GM18951 (cell line): Measurements from ENCODE around the gene RFTN1.

Experiments
- POLR2A ChIP-seq: IDR thresholded peaks from 4 replicates; pipeline ENCODE4 v1.6.1; 2011; ENCODE audit warnings: mild to moderate bottlenecking; ENCODE audit not compliant: insufficient read length, insufficient read depth; ENCODE audit errors: extremely low read depth
- in situ Hi-C: fragments of 300-500 bp; cut with MboI; formaldehyde crosslinking; loops from one replicate; pipeline ENCODE4 v1.12.0; 2022; ENCODE audit warnings: low sequenced_read_pairs, mixed read lengths, inconsistent platforms; ENCODE audit not compliant: unreplicated experiment

The RFTN1 gene

GRCh38 chr3:16430717-16431630 lies 82.5 kb downstream of the RFTN1 start:
- TF ChIP-seq POLR2A = peak; percentile 34
- in situ Hi-C loops = no loop called here

DNA sequence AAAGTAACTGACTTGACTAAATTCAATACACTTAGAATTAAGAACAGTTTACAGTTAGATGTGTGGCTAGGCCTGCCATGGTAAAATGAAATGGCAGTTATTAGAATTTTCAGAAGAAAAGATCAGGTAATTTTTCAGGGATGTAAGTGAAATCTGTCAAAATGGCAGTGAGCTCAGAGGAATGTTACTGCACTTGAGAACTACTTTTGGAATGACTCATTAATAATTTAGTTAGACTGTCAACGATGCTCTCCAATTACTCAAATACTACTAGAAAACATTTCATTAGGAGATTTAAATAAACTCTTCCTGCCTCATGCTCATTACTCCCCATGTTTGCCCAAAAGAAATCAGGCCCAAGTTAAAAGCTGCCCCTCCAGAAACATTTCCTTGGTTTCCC lies 84.4 kb downstream of the RFTN1 start:
- no peak for TF ChIP-seq POLR2A
- in situ Hi-C loops = no loop called here

GRCh38 chr3:16428612-16429011 lies 84.9 kb downstream of the RFTN1 start:
- in situ Hi-C loops = no loop called here
- TF ChIP-seq POLR2A = no peak

GRCh38 chr3:16427103-16427965 lies 86.2 kb downstream of the RFTN1 start:
- no peak for TF ChIP-seq POLR2A
- in situ Hi-C loops = no loop called here

DNA sequence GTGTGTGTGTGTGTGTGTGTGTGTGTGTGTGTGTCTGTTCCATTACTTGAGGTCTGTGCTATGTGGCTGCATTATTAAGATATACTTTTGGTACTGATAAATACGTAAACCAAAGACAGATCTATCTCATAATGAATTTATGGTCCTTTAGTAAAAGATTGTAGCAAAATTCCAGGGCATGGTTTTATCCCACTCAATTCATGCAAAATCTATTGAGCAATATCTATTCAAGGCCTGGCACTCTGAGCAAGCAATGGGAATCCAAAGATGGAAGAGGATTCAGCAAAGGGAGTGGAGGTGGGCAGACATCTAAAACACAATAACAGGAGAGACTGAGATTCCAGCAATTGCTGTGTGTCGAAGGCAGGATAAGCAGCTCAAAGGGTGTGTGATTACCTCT lies 86.8 kb downstream of the RFTN1 start:
- in situ Hi-C loops = no loop called here
- TF ChIP-seq POLR2A = no peak

DNA sequence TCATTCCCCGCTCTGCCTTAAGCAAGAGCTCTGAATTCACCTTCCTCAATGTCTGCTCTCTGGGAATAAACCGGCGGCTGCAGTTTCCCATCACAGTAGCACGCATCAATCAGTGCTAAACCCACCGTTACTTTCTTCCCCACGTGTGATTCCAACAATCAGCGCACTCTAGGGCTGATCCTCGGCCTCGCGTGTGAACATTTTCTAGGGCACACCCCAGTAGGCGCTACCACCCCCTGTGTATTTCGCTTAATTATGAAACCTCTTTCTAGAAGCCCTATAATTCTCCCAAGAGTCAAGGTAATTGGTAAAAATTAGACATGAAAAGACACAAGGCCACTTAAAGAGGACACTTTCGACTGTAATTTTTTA lies 87.5 kb downstream of the RFTN1 start:
- in situ Hi-C loops = no loop called here
- no peak for TF ChIP-seq POLR2A

DNA sequence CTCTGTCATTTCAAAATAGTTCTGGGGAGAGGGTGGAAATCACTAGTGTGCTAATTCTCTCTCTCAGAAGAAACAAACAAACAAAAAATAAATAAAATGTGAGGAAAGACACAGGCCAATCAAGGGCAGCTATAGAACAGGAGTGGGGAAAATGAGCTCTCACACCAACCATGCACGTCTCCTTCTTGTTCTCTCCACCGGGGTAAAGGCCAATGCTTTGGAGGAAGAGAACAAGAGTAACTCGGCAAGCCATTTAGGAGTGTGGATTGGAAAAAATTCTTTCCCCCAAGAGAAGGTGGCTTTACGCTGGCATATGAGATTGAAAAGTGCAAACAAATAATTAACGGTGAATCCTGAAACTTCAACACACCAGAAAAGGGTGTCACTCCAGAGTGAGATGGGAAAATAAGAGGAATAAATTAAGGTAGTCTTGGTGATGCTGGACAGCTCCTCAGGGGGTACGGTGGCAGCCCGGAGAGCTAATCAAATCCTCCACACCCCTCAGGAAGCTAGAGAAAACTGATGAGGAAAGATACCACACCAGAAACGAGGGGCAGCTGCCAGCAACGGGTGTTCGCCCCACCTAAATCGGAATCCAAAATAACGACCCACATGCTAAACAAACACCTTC lies 88.0 kb downstream of the RFTN1 start:
- in situ Hi-C loops = no loop called here
- no peak for TF ChIP-seq POLR2A

DNA sequence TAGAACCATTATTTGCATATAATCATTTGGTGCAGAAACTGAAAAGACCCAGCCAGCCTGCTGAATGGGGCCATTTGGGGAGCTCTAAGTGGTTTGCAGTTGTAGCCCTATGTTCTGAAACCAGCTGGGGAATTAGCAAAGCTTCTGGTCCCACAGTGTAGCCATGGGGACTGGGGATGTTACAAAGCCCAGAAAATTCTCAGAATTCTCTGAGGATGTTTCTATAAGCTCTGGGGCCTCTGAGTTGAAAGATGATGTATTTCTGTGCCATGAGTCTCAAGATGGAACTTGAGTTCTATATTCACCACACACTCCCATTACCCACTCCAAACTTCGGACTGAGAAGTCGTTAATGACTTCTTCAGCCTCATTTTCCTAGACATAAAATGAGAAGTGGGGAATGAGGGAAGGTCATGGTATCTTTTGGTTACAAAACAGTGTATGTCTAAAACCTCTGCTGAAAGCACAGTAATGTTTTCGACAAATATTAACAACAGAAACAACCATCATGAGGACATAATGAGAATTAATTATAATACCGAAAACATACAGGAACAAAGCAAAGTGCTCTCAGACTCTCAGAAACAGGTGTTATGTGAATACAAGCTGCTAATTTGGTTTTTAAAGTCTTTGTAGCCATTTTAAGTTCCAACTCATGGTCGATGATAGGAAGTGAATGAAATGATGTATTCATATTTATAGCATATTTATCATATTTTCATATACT lies 89.4 kb downstream of the RFTN1 start:
- TF ChIP-seq POLR2A = no peak
- in situ Hi-C loops = no loop called here

- no peak for TF ChIP-seq POLR2A
- in situ Hi-C loops = no loop called here
These were observed 90.2 kb downstream of the RFTN1 start for GRCh38 chr3:16423298-16423697.

GRCh38 chr3:16419640-16420241 lies 93.8 kb downstream of the RFTN1 start:
- no peak for TF ChIP-seq POLR2A
- in situ Hi-C loops = no loop called here

DNA sequence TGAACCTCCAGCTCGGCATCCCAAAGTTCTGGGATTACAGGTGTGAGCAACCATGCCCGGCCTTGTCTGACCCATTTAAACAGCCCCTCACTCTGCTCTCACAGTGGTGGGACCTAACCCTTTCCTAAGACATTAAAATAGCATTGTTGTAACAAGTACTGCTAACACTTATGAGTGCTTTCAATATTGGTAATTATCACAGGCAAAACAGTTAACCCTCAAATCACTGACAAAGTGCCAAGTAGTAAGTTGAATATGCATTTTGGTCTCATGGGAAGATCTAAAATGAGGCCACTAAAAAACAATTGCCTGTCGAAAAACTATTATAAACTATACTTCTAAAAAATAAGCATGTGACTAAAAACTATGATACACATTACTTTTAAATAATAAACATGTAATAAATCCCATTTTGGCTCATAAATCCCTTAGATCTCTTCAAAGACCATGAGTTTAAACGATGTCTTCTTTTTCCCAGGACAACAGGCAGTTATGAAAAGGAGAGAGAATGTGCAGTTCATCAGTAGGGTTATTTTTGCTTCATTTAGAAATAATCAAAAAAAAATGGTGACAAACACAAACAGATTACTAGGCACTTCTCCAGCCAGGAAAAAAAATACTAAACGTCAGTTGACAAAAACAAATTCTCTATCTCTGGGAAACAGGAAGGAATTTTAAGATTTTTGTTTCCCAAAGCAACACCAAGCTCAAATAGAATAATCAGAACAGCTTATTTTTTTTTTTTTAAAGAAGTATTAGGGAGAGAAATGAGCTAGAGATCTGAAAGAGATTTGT lies 95.4 kb downstream of the RFTN1 start:
- no peak for TF ChIP-seq POLR2A
- in situ Hi-C loops = no loop called here
